NCI-H774 (cell line): ENCODE results near the gene GNPAT.

Source experiments
- DNase-seq: peaks from one replicate; lab custom pipeline; 2025; lab: John Stamatoyannopoulos, UW

Gene GNPAT

GRCh38 chr1:231317306-231318014 is 76.4 kb downstream of the GNPAT start:
- no peak for DNase-seq

GRCh38 chr1:231318015-231318355 is 77.0 kb downstream of the GNPAT start:
- DNase-seq = no peak

- no peak for DNase-seq
These were observed 77.6 kb downstream of the GNPAT start for GRCh38 chr1:231318568-231318967.

- no peak for DNase-seq
These were observed 78.1 kb downstream of the GNPAT start for GRCh38 chr1:231319080-231319479.

- DNase-seq = no peak
These were observed 82.0 kb downstream of the GNPAT start for GRCh38 chr1:231322880-231323530.

GRCh38 chr1:231324660-231325059 is 83.6 kb downstream of the GNPAT start:
- no peak for DNase-seq

GRCh38 chr1:231326248-231326647 is 85.2 kb downstream of the GNPAT start:
- no peak for DNase-seq
